GM19035 (cell line): Measurements from ENCODE around the gene HPSE2.
A peak's percentile ranks its signal among the peaks of the same experiment; 100 is the strongest.

Experiments
- ATAC-seq: cut with Tn5 transposase; IDR thresholded peaks from one replicate; pipeline ENCODE4 v1.9.1; 2021; ENCODE audit not compliant: unreplicated experiment

The HPSE2 gene

DNA sequence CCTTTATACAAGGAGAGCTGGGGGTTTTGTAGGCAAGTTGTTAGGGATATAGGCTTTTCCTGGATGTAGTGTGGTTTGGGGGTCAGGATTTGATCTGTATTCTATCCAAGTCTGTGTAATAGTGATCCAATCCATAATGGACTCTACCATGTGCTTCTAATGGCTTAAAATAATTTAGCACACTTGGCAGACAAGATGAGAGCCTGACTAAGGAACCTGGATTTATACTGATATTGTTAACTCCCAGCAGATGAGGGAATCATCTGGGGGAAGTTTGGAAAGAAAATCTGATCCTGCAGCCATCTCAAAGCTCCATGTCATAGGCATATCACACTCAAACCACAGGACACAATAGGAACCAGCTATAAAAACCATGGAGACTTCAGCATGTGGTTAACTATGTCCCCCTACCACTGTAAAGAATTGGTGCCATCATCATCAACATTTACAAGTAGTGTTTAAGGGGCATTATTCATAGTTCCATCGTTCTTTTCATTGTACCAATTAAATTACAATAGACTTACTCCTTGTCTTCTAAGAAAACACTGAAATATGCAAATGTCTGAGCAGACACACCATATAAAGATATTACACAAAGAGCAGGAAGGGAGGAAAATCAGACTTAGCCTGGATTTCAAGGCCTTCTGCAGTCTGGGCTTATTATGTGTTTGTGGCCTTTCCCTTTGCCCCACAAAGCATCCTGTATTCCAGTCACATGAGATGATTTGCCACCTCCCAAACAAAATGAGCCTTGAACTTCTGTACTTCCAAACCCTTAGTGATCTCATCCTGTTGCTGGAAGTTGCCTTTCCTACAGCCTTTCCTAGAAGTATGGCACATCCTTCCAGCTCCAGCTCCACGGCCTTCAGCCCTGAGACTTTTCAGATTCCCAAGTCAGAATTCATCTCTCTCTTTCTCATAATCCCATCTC is 766.4 kb downstream of the HPSE2 start:
- ATAC-seq, result no peak

DNA sequence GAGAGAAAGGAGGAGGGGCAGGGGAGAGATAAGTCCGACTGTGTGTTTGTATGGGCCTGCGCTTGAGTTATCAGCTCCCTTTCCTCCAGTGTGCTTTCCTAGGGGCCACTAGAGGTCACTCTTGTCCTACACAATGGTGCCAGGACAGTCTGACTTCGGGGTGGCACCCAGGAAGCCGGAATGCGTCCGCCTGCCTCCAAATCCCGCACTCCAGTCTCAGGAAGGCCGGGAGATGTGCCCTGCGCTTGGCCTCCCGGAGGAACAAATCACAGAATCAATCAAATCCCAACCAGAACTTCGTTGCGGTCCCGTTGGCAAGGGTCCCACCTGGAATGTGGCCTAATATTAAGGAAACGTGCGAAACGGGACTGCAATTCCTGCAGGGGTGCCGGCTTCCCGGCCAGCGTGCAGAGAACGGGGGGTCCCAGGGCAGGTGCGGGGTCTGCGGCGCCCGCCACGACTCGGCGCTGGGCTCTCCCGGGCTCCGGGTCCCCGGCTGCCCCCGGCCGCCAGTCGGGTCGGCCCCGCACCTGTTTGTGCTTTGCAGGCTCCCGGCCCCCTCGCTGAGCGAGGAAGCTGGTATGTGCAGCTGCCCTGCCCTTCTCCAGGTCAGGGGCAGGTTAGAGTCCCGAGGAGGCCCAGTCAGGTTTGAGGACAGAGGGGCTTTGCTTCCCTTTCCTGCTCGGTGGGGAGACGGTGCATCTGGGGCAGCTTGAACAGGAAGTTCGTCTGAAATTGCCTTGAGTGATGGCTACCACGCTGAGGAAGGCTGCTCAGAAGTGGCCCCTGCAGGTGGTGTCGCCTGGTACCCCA is 767.9 kb downstream of the HPSE2 start:
- ATAC-seq, result peak; percentile 95

- no peak for ATAC-seq
Observed at GRCh38 chr10:98466861-98467505, 768.7 kb downstream of the HPSE2 start.

DNA sequence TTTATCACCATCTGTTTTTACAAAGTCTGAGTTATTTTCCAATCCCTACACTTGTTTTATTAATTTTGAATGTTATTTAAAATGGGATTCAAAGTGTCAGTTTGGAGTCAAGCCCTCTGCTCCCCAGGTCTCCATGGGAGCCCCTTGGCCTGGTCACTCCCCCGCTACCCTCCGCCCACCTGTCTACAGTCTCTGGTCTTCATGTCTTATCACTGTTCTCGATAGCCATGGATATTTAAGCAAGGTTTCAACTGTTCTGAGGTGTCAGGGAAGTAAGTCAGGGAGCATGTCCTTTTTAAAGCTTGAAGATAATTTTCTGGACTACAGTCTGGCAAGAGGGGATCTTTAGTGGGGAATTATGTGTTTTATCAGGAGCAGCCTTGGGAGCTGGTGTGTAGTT is 769.8 kb downstream of the HPSE2 start:
- ATAC-seq, result no peak

GRCh38 chr10:98463976-98464754 is 771.5 kb downstream of the HPSE2 start:
- no peak for ATAC-seq

DNA sequence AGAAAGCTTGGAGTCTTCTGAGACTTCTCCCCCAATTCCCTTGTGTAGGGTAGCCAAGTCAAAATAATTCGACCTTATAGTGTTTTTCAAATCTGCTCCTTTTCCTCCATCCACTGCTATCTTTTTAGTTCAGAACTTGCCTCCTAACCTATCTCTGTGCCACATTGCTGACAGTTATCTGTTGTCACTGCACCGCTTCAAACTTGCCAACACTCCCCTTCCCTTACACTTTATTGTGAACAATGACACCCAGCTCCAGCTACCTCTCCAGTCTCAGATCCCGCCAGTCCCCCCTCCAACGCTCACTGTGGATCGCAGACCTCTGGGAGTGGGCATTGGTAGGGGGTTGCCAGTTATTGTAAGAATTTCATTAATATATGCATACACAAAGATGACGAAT is 772.6 kb downstream of the HPSE2 start:
- no peak for ATAC-seq

GRCh38 chr10:98461500-98461842 is 774.2 kb downstream of the HPSE2 start:
- ATAC-seq, result no peak

GRCh38 chr10:98460837-98461499 is 774.7 kb downstream of the HPSE2 start:
- ATAC-seq, result no peak

DNA sequence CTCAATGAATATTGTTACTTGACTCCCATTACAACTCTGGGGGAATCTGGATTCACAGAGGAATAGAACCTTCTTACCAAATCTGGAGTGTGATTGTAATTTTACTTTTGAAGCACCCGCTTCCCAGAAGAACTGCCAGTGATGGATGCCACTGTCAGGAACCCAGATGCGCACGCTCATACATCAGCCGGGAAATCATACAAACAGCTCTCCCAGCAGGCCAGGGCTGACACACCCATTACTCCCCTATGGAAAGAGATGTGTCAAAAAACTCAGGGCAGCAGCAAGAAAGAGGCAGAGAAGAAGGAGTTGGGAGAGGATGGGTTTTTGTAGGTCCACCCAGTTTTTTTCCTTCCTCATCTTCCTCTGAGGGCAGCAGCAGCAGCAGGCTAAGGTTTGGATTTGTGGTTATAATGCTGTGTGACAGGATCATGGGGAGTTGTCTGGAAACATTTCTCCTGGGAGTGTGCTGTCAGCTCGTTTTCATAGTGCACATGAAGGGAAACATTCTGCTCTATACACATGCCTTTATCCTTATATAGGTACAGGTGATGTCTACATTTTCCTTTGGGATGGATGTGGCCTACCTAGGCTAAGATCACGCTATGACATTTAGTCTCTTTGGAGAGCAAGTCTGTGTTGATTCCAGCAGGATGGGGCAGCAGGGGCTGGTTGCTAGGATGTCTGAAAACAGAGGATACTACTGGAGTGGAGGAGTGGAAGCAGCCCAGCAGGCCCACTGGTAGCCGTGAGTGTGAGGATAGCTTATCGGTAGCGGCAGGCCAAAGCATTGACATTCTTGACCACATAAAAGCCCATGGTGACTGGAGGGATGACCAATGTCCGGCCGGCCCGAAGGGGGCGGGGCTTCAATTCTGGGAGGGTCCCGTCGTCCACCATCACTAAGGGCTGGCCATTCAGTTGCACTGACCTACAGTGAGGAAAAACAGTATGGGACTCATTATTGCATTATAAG is 776.6 kb downstream of the HPSE2 start:
- no peak for ATAC-seq

DNA sequence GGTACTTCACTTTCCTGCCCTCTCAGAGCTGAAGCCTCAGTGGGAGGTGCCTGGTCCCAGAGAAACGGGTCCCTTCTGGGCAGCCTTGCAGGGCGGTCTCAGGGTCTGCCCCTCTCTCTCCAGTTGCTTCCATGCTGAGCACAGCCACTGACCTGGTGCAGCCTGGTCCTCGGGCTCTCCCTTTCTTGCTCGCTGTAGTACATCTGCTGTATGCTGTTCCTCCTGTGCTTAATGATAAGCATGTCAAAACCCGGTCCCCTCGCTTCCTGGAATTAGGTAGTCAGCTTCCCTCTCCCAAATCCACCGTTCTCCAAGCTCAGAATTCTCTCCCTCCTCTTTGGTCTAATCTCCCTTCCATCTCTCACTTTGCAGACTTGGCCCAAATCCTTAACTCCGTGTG is 777.9 kb downstream of the HPSE2 start:
- ATAC-seq, result no peak

DNA sequence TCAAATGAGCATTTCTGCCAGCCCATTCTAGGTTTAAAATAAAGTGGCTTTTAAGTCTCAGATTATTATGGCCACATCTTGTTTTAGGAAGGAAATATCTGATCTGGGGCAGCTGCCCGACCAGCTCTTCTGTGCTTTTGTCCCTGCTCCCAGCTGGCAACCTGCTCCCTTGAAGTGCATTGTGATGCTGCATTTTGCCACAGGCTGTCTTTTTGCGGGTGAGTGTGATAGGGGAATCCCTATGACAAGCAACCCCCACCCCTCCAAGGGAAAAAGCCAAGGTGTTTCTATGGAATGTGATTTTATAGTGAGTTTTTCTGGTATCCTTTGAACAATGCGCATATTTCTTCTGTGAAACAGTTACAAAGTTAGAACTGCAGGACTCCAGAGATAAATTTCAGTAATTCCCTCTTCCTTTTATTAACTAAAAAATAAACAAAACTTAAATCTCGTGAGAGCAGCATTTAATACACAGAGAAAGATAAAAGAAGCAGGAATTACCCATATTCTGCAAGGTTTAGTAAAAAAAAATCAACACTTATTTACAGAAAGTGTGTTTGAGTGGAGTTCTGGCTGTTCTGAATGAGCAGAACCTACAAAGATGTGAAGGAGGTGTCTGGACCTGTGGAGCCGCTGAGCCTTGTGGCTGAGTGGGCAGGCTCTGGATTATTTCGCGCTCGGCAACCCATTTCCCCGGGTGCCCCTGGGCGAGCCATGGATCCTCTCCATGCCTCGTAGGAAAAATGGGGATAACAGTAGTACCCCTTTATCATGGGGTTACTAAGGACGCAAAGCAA is 778.8 kb downstream of the HPSE2 start:
- ATAC-seq, result no peak

DNA sequence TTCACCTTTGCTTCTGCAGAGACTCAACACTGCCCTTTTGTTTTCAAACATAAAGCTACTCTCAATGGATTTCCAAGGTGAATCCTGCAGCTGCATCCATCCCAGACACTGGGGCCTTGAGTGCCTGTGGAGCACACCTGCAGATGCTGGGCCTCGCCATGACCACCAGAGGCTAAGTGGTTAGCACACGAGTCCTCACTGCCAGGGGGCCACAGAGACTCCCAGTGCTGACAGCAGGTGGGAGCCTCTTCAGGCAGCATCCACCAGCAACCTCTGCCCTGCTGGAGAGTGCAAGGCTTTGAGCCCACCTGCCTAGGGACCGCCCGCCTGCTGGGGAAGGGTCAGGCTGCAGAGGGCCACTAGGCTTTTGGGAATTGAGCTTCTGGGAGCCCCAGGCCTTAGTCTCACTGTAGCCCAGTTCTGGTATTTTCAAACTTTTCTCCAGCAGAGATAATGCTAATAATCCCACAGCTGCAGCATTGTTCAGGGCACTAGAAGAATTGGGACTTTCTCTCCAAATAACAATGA is 779.5 kb downstream of the HPSE2 start:
- no peak for ATAC-seq

DNA sequence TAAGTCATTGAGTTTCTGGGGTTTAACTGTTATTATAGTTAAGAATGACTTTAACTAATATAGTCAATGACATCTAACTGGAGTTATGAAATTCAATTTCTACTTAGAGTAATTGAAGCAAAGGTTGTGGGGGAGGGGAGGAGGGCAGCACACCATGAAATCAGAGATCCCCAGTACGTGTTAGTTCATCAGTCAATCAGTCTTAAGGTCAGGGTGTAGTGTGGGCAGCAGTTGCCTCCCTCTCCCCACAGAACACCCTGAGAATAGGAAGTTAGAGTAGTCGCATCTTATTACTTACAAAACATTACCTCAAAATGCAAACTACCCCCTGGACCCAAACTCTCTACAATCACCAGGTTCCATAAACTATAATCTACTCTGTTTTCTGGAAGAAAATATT is 781.9 kb downstream of the HPSE2 start:
- no peak for ATAC-seq

- ATAC-seq, result no peak
Observed at GRCh38 chr10:98450618-98451017, 785.0 kb downstream of the HPSE2 start.

DNA sequence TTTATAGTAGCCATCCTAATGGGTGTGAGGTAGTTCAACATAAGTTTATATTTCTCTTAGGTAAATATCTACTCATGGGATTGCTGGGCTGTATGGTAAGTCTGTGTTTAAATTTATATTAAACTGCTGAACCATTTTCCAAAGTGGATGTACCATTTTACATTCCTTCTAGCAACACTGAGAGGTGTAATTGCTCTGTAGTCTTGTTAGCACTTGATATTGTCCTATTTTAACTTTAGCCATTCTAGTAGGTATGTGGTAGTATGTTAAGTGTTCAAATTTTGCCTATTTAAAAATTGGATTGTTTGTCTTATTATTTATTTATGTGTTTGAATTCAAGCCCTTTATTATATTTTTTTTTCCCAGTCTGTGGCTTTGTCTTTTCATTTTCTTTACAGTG is 786.4 kb downstream of the HPSE2 start:
- ATAC-seq, result no peak

DNA sequence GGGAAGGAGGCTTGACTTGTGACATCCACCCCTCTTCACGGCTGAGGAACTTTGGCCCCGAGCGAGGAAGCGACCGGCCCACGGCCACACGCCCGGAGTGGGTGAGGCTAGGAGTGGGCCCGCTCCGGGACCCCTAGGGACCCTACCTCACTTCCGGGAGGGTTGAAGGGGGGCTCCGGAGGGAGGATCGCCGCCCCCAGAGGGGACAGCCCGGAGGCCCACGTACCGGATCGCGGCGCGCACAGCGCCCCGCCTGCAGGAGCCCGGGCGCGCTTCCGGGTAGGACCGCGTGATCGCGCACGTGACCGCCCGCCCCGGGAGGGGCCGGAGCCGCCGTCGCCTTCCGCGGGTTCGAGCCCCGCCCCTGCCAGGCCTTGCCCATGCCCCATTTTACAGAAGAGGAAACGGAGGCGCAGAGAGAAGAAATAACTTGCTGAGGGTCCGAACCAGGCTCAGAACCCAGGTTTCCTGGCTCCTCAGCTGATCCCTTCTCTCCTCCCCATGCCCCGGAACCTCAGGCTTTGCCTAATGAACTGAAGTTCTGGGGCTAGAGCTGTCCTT is 788.9 kb downstream of the HPSE2 start, which contains the start of gene HPS1:
Gene HPS1, minus strand, starts transcription at position 275 of the 561 bp plus-strand sequence. CDS start 3,695 bp downstream, outside the sequence.
- ATAC-seq, result peak; percentile 90

GRCh38 chr10:98446151-98446660 is 789.4 kb downstream of the HPSE2 start:
- peak; percentile 42 for ATAC-seq
